Measurements from ENCODE around the gene STX12.

- no peak for TF ChIP-seq EZH2phosphoT487 (IDR thresholded peaks at IDR 0.05; ENCODE audit: low read depth)
- TF ChIP-seq CTCF (IDR thresholded peaks at IDR 0.05; ENCODE audit: low read depth, low read length), result no peak
These were observed 88.4 kb downstream of the STX12 start for GRCh38 chr1:27861436-27861835.

Measured in OCI-LY3 (cell line).